AML-193 (cell line): ENCODE results near the gene PLA2G2F.

ENCODE experiments used
- DNase-seq, 2 experiments: peaks; one replicate each; lab custom pipeline; 2025; lab: John Stamatoyannopoulos, UW

The PLA2G2F gene

GRCh38 chr1:20189664-20190063, 50.5 kb downstream of the PLA2G2F start:
- DNase-seq = no peak

- no peak for DNase-seq
Observed at GRCh38 chr1:20190256-20191160, 51.4 kb downstream of the PLA2G2F start.

- no peak for DNase-seq
Observed at GRCh38 chr1:20191266-20191825, 52.2 kb downstream of the PLA2G2F start.

- no peak for DNase-seq
Observed at GRCh38 chr1:20192364-20192763, 53.2 kb downstream of the PLA2G2F start.

GRCh38 chr1:20192871-20193411, 53.8 kb downstream of the PLA2G2F start:
- no peak for DNase-seq

- DNase-seq = no peak
Observed at GRCh38 chr1:20194224-20194623, 55.1 kb downstream of the PLA2G2F start.

GRCh38 chr1:20194757-20195461, 55.8 kb downstream of the PLA2G2F start:
- DNase-seq = peak; percentile 11 to 49

- no peak for DNase-seq
Observed at GRCh38 chr1:20195462-20195780, 56.3 kb downstream of the PLA2G2F start.

GRCh38 chr1:20197329-20197791, 58.2 kb downstream of the PLA2G2F start:
- no peak for DNase-seq

GRCh38 chr1:20198296-20198695, 59.2 kb downstream of the PLA2G2F start:
- DNase-seq = no peak

- DNase-seq = no peak
Observed at GRCh38 chr1:20198918-20199317, 59.8 kb downstream of the PLA2G2F start.

GRCh38 chr1:20199403-20199802, 60.3 kb downstream of the PLA2G2F start:
- DNase-seq = no peak

GRCh38 chr1:20199840-20200239, 60.7 kb downstream of the PLA2G2F start:
- no peak for DNase-seq
